ENCODE results near the gene RPH3AL.
"Not testable (repeated sequence)": the region's sequence is repeated elsewhere in the genome, so short reads cannot be mapped to it uniquely, and the experiment has no call there.

RPH3AL gene

DNA sequence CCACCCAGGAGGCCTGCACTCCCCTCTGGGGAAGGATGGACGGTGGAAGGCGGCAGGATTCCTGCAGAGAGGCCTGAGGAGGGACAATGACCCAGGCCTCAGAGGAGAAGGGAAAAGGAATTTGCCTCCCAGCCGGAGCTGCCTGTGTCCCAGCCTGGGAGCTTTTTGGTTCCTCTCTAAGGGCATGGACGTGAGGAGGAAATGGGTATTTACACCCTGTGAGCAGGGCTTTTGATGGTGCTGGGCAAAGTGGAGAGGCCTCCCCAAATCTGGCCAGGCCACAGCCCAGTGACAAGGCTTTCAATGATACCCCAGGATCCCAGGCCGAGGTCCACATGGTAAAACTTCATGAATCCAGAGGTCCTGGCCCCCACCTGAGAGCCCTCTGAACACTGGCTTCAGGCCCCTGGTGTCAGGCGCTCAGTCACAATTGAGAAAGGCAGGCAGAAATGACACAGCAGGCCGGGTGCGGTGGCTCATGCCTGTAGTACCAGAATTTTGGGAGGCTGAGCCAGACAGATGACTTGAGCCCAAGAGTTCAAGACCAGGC lies 115.1 kb downstream of the RPH3AL start:
- no peak for ATAC-seq
- DNase-seq = no peak

DNA sequence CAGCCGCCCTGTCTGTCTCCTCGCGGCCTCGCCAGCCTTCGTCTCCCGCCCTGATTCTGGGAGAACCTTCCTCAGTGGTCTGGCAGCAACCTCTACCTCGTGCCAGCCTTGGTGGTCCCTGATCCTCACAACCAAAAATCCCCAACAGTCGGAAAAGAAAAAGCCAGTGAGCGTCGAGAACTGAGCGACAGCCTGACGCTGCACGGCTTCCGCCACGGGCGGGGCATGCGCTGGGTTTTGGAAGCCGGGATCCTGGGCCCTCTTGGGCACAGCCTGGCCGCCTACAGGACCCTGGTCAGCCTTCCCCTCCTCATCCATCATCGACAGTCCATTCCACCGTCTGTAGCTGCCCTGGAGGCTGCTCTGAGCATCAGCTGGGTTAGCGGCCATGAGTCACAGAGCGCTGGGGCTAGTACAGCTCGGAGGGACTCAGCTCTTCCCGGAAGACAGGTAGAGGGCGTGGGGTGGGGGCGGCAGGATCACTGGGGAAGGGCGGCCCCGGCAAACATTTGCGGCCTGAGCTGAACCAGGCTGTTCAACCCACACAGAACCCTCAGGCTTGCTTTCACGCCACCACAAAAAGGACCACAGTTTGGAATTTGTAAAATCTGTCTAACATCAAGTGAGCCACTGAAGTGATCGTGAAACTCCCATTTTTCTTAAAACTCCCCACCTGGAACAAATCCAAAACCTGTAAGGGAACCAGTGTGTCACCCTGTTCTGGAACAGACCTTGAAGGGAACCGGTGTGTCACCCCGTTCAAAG lies 115.8 kb downstream of the RPH3AL start:
- no peak for ATAC-seq
- DNase-seq = no peak

DNA sequence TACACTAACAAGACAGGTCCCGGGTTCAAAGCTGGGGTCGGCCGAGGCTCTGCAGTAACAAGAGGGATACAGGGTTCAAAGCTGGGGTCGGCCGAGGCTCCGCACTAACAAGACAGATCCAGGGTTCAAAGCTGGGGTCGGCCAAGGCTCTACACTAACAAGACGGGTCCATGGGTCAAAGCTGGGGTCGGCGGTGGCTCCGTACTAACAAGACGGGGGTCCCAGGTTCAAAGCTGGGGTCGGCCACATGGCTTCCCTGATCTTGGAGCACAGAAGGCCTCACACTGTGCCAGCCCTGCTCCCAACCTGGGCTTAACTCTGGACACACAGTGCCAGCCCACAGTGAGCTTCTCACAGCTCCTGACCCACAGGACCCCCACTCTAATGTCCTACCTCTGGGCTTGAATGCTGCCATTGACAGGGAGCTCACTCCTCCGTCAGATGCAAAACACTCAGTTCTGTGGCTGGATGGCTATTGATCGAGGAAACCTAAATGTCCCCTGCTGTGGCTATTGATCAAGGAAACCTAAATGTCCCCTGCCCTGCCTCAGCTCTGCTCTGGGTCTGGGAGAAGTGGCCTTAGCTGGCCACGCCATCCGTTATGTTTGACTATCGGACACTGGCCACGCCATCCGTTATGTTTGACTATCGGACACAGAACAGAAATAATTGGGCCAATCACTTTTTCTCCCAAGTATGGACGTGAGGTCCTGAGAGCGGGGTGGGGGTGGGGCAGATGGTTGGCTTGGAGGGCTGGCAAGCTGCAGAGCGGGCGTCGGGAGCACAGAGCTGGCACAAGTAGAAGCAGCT lies 116.6 kb downstream of the RPH3AL start:
- ATAC-seq (no peak), DNase-seq (no peak)

DNA sequence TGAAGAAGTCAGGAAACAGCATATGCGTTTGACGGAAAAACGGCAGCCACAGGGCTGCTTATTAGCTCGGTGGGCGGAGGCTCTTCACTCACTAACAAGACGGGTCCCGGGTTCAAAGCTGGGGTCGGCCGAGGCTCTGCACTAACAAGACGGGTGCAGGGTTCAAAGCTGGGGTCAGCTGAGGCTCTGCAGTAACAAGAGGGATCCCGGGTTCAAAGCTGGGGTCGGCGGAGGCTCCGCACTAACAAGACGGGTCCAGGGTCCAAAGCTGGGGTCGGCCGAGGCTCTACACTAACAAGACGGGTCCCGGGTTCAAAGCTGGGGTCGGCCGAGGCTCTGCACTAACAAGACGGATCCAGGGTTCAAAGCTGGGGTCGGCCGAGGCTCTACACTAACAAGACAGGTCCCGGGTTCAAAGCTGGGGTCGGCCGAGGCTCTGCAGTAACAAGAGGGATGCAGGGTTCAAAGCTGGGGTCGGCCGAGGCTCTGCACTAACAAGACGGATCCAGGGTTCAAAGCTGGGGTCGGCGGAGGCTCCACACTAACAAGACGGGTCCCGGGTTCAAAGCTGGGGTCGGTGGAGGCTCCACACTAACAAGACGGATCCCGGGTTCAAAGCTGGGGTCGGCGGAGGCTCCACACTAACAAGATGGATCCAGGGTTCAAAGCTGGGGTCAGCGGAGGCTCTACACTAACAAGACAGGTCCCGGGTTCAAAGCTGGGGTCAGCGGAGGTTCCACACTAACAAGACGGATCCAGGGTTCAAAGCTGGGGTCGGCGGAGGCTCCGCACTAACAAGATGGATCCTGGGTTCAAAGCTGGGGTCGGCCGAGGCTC lies 117.4 kb downstream of the RPH3AL start:
- not testable (repeated sequence) for ATAC-seq, DNase-seq

DNA sequence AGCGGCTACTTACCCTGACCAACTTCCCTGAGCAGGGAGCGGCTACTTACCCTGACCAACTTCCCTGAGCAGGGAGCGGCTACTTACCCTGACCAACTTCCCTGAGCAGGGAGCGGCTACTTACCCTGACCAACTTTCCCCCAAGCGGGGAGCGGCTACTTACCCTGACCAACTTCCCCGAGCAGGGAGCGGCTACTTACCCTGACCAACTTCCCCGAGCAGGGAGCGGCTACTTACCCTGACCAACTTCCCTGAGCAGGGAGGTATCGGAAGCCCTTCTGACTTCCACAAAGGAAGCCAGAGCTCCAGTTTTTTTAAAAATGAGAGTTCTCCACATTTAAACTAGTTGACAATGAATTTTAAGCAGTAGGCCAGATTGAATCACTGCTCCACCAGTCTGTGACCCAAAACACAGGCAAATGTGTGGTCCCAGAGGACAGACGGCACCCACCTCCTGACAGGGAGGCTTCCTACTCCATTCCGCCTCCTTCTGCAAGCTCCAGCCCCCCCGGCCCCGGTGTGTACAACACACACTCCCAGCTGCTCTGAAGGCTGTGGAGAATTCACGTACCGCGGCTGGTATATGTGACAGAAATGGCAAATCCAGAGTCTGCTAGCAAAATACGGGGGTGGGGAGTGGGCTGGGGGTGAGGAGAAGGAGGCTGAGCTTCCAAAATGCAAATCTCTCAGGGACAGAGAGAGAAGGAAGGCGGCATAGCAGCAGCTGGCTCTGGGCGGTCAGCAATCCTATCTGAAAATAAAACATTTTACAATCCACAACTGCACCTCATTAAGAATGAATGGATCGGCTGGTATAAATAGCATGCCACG lies 118.2 kb downstream of the RPH3AL start:
- not testable (repeated sequence) for ATAC-seq, DNase-seq

GRCh38 chr17:233473-233941 lies 119.1 kb downstream of the RPH3AL start:
- no peak for ATAC-seq
- no peak for DNase-seq

- ATAC-seq = no peak
Measured at GRCh38 chr17:231966-232807, 120.4 kb downstream of the RPH3AL start.

GRCh38 chr17:231191-231965 lies 121.2 kb downstream of the RPH3AL start:
- ATAC-seq = no peak

More at GRCh38 chr17:231966-232807, 120.4 kb downstream of the RPH3AL start:
- no peak for DNase-seq

DNA sequence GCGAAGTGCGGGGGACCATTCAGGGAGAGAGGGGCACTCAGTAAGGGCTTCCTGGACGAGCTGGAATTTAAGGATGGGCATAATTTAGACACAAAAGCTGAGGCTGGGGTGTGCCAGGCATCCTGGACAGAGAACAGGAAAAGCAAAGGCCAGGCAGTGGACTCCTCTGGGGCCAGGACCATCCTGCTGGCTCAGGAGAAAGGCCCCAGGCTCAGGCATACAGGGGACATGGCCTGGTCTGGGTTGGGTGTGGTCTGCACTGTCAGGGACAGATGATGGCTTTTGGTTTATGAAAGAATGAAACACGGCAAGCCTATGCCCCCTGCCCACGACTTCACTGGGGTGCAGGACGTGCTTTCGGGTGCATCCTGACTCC lies 122.2 kb downstream of the RPH3AL start:
- DNase-seq (no peak), ATAC-seq (no peak)

More at GRCh38 chr17:231191-231965, 121.2 kb downstream of the RPH3AL start:
- DNase-seq = no peak

DNA sequence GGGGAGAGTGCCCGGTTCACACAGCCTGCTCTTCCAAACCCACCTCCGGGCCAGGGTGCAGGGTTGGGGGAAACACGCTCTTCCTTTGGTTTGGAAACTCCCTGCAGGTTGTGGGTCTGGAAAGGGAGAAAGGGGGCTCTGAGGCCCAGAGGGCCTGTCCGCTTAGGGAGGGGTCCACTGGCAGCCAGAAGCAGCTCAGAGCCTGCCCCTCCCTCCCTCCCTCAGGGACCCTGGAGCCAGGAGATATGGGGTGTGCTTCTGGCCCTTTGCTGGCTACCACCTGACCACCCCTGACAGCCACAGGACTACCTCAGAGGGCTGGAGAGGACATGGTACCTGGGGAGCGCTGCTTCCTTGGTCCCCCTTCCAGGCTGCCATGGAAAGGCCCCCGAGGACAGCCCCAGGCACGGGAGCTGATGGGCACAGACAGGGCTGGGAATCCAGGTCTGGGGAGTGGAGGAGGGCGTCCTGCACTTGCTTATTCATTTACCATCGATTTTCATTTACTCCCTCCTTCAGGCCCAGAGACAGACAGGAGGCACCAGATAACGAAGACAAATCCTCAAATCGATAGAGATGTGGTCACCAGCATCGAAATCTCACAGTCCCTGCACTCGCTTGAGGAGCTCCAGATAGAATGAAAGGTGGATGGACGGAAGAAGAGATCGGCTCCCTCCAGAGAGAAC lies 122.8 kb downstream of the RPH3AL start:
- ATAC-seq (no peak), DNase-seq (no peak)

GRCh38 chr17:228951-229708 lies 123.5 kb downstream of the RPH3AL start:
- no peak for DNase-seq
- no peak for ATAC-seq

- ATAC-seq = no peak
- no peak for DNase-seq
Measured at GRCh38 chr17:227946-228615, 124.5 kb downstream of the RPH3AL start.

- ATAC-seq (no peak), DNase-seq (no peak)
Measured at GRCh38 chr17:227078-227945, 125.3 kb downstream of the RPH3AL start.

- no peak for DNase-seq
- ATAC-seq = no peak
Measured at GRCh38 chr17:226108-227077, 126.2 kb downstream of the RPH3AL start.

DNA sequence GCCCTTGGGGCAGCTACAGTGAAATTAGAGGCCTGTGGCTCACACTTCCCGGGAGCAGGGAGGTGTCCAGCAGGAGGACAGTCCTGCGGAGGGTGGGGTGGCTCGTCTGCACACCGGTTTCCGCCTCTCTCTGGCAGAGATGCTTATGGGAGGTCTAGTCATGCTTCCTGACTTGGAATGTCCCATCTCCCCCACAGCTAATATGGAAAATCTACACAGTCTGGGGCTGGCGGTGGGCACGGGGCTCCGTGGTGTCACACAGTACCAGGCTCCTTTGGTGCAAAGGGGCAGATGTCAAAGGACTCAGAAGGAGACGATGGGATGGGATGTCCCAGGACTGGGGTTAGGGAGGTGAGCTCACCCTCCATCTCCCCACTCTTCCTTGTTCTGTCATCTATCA lies 127.1 kb downstream of the RPH3AL start:
- ATAC-seq (no peak), DNase-seq (no peak)
